DMS114 treated with DMSO at 0.1 percent for 48 hours (cell line): ENCODE results near the gene ARID3C.
"Not testable (repeated sequence)": the region's sequence is repeated elsewhere in the genome, so short reads cannot be mapped to it uniquely, and the experiment has no call there.

ENCODE experiments used
- DNase-seq: peaks from one replicate; lab custom pipeline; 2025; ENCODE audit not compliant: unreplicated experiment; lab: John Stamatoyannopoulos, UW

The ARID3C gene

DNA sequence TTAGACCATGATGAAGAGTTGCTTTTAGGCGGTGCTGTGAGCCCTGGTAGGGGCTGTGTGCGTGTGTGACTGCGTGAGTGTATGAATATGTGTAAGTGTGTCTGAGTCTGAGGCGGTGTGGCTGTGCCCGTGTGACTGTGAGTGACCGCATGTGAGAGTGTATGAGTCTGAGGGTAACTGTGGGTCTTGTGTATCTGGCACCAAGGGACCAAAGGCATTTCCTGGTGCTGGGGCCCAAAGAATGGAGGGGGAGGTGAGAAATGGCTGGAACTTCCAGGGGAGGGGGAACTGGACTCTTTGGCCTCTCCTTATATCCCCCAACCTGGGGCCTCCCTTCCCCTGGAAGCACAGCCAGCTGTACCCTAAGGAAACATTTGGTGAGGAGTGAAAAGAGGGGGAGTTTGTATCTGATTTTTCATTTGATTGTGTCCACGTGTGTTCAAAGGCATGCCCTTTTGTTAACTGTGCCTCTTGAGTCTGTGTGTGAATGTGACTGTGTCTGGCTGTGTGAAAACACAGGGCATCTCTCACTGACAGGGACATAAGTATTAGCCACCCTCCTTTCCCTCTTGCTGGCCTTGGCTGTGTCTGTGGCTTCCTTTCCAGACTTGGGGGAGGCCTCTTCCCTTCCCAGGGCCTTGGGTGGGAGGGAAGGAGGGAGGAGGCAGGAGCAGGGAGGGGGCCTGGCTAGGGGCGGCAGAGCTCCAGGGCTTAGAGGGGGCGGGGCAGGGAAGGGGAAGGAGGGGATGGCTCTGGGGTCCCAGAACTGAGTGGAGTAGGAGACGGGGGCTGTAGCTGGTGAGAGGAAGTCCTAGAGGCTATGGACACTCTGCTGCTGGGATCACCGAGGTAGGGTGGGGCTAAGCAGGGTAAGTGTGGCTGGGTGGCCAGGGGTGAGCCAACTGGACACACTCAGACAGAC is 24.5 kb upstream of the ARID3C start:
- DNase-seq: no peak

- DNase-seq: no peak
Observed at GRCh38 chr9:34652602-34653000, 23.7 kb upstream of the ARID3C start.

DNA sequence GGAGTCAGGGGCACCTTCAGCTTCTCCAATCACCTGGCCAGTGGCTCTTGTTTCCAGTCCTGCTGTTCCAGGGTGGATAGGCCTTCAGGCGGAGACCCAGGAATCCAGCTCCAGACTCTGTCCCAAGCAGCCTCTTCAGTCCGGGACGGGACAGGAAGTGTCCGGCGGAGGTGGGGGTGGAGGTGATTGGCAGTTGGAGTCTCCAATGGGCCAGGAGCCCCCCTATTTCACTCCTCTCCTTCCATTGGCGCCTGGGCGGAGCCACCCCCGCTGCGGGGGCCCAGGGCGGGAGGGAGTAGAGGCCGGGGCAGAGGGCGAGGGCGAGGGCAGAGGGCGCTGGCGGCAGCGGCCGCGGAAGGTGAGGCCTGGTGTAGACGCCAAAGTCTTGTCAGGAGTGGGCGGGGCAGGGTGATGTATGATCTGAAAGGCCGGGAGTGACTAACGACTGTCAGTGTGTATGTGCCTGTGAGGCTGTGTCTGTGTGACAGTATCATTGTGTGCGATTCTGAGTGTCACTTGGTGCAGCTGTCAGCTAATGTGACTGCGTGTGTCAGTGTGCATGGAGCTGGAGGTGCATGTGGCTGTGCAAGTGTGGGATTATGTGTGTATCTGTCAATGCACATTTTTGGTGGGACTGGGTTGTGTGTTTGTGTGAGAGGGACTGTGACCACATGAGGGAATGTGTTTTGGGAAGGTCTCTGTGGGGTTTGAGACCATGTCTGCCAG is 23.2 kb upstream of the ARID3C start, which contains the start of gene IL11RA:
Gene IL11RA, plus strand, starts transcription at position 310 of the 726 bp plus-strand sequence. CDS start 3,033 bp downstream, outside the sequence.
- peak; percentile 33 for DNase-seq

GRCh38 chr9:34651321-34651720 is 22.5 kb upstream of the ARID3C start:
- no peak for DNase-seq

DNA sequence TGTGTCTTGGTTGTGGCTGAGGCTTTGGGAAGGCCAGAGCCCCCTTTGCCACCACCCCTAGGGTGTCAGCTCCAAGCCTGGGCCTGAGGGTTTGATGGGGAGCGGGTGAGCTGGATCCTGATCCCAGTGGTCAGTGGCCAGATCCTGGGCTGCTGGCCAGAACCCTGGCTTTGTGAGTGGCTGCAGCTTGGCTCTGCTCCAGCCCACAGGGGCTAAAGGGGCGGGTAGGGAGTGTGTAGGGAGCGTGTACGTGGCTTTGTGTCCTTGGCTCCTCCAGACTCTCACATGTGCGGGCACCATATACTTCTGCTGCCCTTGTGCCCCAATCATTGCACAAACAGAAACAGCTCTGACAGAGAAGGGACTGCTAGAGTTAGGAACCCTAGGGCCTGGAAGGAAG is 21.9 kb upstream of the ARID3C start:
- no peak for DNase-seq

DNA sequence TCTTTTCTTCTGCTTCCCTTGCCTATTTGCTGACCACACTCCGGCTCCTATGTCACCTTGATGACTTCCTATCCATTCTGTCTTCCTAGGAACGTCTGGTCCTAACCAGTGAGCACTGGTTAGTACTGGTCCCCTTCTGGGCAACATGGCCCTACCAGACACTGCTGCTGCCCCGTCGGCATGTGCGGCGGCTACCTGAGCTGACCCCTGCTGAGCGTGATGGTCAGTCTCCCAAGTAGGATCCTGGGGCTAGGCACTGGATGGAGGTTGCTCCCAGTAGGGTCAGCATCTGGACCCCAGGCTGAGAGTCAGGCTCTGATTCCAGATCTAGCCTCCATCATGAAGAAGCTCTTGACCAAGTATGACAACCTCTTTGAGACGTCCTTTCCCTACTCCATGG is 19.8 kb upstream of the ARID3C start:
- no peak for DNase-seq

GRCh38 chr9:34647651-34648050 is 18.8 kb upstream of the ARID3C start:
- DNase-seq: no peak

GRCh38 chr9:34647084-34647403 is 18.2 kb upstream of the ARID3C start:
- DNase-seq: no peak

DNA sequence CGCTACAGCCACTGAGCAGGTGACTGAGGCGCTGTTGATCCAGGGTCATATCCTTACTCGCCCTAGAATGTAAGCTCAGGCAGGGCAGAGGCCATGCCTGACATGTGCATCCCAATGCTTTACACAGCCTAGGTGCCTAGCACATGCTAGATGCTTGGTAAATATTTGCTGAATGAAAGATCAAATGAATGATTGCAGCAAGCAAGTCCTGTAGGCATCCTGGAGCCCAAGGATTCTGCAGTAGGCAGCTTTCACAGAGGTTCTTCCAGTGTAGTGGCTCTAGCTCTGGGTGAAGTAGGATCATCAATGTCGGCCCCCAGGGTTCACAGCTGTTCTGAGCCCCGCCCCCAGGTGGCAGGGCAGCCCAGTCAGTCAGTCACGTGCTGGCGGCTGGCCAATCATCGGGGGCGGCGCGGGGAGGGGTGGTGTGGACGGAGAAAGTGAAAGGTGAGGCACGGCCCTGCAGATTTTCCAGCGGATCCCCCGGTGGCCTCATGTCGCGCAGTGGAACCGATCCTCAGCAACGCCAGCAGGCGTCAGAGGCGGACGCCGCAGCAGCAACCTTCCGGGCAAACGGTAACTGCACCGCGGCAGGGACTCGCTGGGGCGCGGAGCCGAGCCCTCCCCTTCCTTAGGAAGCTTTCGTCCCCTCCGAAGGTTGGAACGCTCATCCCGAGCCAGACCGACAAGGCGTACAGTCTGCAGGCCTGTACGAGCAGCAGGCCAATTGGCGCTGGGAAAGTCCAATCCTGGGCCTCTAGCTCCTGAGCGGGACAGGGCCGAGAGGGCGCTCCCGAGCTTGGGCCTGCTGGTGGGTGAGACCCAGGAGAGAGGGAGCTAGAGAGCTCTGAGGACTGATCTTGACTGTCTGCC is 17.6 kb upstream of the ARID3C start, which contains the start of gene GALT:
Gene GALT, plus strand, starts transcription at position 465 of the 873 bp plus-strand sequence. Its CDS starts 30 bp downstream, at position 495.
- DNase-seq: peak; percentile 66

DNA sequence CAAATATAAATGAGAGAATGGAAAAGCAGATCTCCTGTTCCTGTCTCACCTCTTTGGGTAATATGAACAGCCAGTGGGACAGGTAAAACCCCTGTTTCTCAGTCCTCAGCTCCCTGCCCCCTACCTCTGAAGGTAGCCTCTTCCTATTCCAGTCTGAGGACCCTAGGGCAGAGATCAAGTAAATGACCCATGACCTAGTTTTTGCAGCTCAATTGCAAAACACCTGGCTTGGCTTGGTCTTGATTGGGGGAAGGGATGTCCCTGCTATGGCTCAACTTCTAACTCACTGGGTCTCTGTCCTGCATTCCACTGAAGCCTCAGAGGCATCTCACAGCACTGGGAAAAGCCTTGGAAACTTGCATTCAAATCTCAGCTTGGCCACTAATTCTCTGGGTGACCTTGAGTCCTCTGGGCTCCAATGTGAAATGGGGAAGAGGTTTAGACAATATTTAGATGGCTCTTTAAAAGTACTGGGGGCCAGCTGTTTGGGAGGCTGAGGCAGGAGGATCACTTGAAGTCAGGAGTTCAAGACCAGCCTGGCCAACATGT is 16.0 kb upstream of the ARID3C start:
- DNase-seq: no peak

GRCh38 chr9:34642679-34643078 is 13.8 kb upstream of the ARID3C start:
- no peak for DNase-seq

DNA sequence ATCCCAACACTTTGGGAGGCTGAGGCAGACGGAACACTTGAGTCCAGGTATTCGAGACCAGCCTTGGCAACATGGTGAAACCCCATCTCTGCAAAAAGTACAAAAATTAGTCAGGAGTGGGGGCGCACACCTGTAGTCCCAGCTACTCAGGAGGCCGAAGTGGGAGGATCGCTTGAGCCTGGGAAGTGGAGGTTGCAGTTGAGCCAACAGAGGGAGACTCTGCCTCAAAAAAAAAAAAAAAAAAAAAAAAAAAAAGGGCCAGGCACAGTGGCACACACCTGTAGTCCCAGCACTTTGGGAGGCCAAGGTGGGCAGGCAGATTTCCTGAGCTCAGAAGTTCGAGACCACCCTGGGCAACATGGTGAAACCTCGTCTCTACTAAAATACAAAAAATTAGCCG is 10.5 kb upstream of the ARID3C start:
- DNase-seq: not testable (repeated sequence)

DNA sequence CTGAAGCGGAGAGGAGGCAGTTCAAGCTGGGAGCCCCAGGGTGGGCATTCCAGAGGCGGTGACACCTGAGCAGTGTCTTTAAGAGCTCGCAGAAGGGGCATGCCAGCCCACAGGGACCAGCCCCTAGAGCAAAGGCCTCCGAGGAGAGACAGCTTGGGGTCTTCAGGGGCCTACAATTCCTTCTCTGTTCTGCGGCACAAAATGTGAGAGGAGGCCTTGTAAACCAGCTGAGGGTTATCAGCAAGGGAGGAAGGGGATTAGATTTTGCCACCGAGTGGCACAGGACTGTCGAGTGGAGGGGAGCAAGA is 9.2 kb upstream of the ARID3C start:
- DNase-seq: no peak

DNA sequence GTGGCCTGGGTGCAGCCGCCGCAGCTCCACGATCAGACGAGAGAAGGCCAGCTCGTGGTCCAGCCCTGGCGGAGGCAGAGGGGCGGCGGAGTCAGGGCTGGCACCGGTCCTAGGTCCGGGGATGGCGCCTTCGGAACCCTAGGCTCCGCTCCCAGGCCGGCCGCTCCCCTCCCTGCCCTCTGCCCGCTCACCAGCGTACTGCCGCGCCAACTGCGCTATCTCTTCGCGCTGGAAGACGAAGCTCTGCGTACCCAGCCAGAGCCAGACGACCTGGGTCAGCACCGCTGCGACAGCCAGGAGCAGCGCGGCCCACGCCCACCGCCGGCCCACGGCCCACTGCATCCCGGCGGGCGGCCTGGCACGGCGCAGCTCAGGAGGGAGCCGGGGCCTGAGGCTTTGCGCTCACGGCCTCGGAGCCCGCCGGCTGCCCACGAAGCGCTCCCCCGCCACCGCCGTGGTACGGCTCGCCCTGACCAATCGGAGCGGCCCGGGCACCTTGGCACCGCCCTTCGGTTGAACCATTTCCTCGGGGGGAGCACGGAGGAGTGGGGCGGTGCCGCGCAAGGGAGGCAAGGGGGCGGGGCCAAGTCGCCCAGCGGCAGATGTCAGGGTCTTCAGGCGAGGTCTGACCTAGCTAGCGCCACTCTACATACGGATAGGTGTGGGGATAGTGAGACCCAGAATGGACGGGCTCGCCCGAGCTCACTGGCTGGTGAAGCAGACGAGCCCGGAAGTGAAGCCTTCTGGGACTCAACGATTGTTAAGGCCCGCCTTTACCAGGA is 8.7 kb upstream of the ARID3C start, which contains the start of gene SIGMAR1:
Gene SIGMAR1, minus strand, starts transcription at position 432 of the 782 bp plus-strand sequence. Its CDS starts 90 bp downstream, at position 342.
- DNase-seq: peak; percentile 55

DNA sequence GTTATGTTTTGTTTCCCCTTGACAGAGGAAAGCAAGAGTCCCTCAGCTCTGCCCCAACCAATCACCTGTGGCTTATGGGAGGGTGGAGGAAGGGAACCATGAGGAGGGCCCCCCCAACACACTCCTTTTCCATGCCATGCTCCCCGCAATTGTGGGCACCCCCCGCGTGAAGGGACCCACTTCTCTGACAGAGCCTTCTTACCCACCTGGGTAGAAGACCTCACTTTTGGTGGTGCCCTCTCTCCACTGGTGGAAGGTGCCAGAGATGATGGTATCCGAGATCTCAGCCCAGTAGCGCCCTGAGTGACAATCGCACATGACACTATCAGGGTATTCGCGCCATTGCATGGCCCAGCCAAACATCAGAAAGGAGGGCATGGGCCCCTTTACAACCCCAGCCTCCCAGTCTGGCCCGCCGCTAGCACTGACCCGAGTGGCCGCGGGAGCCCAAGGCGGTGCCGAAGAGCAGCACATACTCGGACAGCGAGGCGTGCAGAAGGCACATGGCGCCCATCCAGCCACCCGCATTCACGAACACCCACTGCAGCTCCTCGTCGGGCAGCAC is 8.0 kb upstream of the ARID3C start:
- DNase-seq: no peak

DNA sequence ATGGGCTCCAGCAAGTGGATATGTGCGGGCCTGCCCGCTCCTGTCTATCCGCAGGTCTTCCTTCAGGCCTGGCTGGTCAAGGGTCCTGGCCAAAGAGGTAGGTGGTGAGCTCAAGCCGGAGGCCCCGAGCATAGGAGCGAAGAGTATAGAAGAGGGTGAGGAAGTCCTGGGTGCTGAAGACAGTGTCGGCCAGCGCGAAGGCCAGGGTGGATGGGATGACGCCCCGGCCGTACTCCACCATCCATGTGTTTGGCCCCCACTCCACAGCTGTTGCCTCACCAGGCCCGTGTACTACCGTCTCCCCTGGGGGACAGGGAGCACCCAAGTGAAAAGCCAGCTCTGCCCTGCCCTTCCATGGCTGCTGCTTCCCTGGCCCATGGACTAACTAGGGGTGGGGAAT is 6.7 kb upstream of the ARID3C start:
- DNase-seq: no peak

GRCh38 chr9:34634551-34635248 is 5.8 kb upstream of the ARID3C start:
- no peak for DNase-seq

- peak; percentile 58 for DNase-seq
Observed at GRCh38 chr9:34633851-34634550, 5.1 kb upstream of the ARID3C start.

- no peak for DNase-seq
Observed at GRCh38 chr9:34633166-34633565, 4.3 kb upstream of the ARID3C start.
